Heart left ventricle (tissue), 16 donors: ENCODE results near the gene PFDN5. TPM values are rescaled to one million over a fixed set of nuclear protein-coding genes. Genes with fewer than 3 reads are reported as not detected.

Experiments
- ATAC-seq, 4 donors: fragments of 200-7000 bp; cut with Tn5 transposase; one replicate each; pipeline ENCODE4 v1.9.1; 2020 to 2022; ENCODE audit warnings: moderate library complexity in 4 of 4, mild to moderate bottlenecking in 3 of 4, moderate number of reproducible peaks in 1 of 4
- DNase-seq, 5 donors: peaks; one replicate each; pipeline ENCODE4 v3.0.0-alpha.2; 2020
- H3K27ac ChIP-seq, 12 donors: fragments of 200-600 bp; sonication (generic) in 4 of 12; one replicate each; pipeline versions ENCODE4 v1.5.0 to v1.8.0; 2016 to 2022; ENCODE audit warnings: mild to moderate bottlenecking in 2 of 12
- H3K27me3 ChIP-seq, 9 donors: fragments of 200-600 bp; sonication (generic) in 2 of 9; one replicate each; pipeline versions ENCODE4 v1.5.1 to v1.8.0; 2016 to 2022; ENCODE audit warnings: mild to moderate bottlenecking in 3 of 9
- H3K36me3 ChIP-seq, 9 donors: fragments of 200-600 bp; sonication (generic) in 2 of 9; one replicate each; pipeline versions ENCODE4 v1.5.0 to v1.8.0; 2018 to 2022; ENCODE audit warnings: mild to moderate bottlenecking in 2 of 9
- H3K4me1 ChIP-seq, 12 donors: fragments of 200-600 bp; sonication (generic) in 4 of 12; one replicate each; pipeline versions ENCODE4 v1.5.0 to v1.8.0; 2016 to 2022; ENCODE audit warnings: mild to moderate bottlenecking in 3 of 12
- H3K4me3 ChIP-seq, 12 donors: fragments of 200-600 bp; sonication (generic) in 4 of 12; one replicate each; pipeline versions ENCODE4 v1.5.0 to v1.8.0; 2017 to 2022; ENCODE audit warnings: mild to moderate bottlenecking in 9 of 12, moderate library complexity in 4 of 12
- H3K9me3 ChIP-seq, 12 donors: fragments of 200-600 bp; sonication (generic) in 4 of 12; one replicate each; pipeline versions ENCODE4 v1.5.0 to v1.8.0; 2016 to 2022; ENCODE audit warnings: mild to moderate bottlenecking in 1 of 12
- POLR2A ChIP-seq, 2 donors: fragments of 450-650 bp; IDR thresholded peaks; one replicate each; pipeline ENCODE4 v1.6.1; 2017; ENCODE audit warnings: antibody characterized with exemption in 2 of 2, mild to moderate bottlenecking in 2 of 2, moderate library complexity in 2 of 2
- WGBS, 4 donors: extraction: QIAGEN DNeasy Blood & Tissue Kit in 2 of 4; methylation state at CpG; one replicate each; pipeline versions ENCODE4 v1.1.5 to v1.1.7; 2013 to 2018; 5-methylcytosine and 5-hydroxymethylcytosine counted together
- intact Hi-C, 10 donors: fragments of 100-400 bp; cut with DNase I; formaldehyde crosslinking; loops; one replicate each; pipeline versions ENCODE4 v1.11.1 to v1.14.2; 2022
- polyA plus RNA-seq, 2 donors: library from polyadenylated mRNA; stranded (reverse); fragments of 200-250 nt; gene quantifications; one replicate each; pipeline ENCODE4 v1.2.3, GENCODE V29; 2013
- total RNA-seq, 9 donors: library from RNA; depleted of rRNA in 2 of 9; stranded (reverse); fragments of >200 nt in 2 of 9; fragmentation: NEBNext Ultra II Directional in 3 of 9; extraction: Animal tissue kit (Norgen Biotek cat#: 25700) in 3 of 9; gene quantifications; one replicate each; pipeline versions ENCODE4 v1.1.0 to v1.2.4, GENCODE V29; 2016 to 2023
- TF ChIP-seq, protein P1 (sequence below), 12 donors: fragments of 200-600 bp; sonication (generic) in 4 of 12; IDR thresholded peaks; one replicate each; pipeline versions ENCODE4 v1.5.0 to v1.8.0; 2018 to 2022; ENCODE audit warnings: antibody characterized with exemption in 12 of 12, mild to moderate bottlenecking in 5 of 12
- donor health status: ischemic (EF 13 %, LVEDD 7.1; RV severe dilation, severe dysfunction).
- donor health status: healthy with polysubstance abuse.
- donor health status: DM: no; HTN: yes; CAD: no.
- donor health status: DM: no; HTN: no; CAD: no.
- donor health status: ischemic (EF 25% LVEDD 6.9; RV normal size, moderate dysfunction).
- donor health status: ischemic (EF 25% LVEDD 5.7; RV mildly dilated, moderate dysfunction).
- donor health status: healthy.
- donor health status: DM: yes; HTN: yes; CAD: no.
- donor health status: ischemic (EF 35%, LVEDD 5.7; RV mildly dilated, moderate dysfunction).
- donor health status: nonischemic (EF 11% LVEDD 7.7; RV severe dilation, severe dysfunction).
- donor health status: DM: yes; HTN: yes; CAD: no.
- donor health status: PGD.
- donor health status: ischemic (EF 29% LVEDD 5.4; RV normal size, mild dysfunction).
- donor health status: nonischemic (EF 23%, LVEDD 6.1; RV moderate dilation, normal function).

The PFDN5 gene
- total and polyA plus RNA-seq, 11 donors = 289 to 979 (median 360) TPM

DNA sequence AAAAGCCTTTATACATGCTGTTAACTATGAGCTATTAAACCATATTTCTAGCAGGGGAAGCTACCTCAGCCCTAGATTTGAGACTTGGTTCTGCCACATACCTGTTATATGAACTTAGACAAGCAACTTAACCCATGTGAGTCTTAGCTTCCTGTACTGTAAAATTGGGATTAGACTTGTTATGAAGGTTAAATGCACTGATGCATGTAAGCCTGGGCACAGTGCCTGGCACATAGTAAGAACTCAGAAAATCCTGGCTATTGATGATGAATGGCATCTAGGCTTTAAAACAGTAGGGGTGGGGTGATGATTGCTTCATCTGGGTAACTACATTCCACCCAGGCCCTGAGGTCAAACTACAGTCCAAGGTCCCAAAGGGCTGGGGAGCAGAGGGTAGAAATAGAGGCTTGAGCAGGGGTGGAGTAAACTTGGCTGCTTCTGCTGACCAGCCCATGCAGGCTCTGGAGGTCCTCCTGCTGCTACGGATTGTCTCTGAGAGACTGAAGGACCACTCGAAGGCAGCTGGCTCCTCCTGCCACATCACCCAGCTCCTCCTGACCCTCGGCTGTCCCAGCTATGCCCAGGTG, 16.0 kb upstream of the PFDN5 start:
- no peak for ATAC-seq

DNA sequence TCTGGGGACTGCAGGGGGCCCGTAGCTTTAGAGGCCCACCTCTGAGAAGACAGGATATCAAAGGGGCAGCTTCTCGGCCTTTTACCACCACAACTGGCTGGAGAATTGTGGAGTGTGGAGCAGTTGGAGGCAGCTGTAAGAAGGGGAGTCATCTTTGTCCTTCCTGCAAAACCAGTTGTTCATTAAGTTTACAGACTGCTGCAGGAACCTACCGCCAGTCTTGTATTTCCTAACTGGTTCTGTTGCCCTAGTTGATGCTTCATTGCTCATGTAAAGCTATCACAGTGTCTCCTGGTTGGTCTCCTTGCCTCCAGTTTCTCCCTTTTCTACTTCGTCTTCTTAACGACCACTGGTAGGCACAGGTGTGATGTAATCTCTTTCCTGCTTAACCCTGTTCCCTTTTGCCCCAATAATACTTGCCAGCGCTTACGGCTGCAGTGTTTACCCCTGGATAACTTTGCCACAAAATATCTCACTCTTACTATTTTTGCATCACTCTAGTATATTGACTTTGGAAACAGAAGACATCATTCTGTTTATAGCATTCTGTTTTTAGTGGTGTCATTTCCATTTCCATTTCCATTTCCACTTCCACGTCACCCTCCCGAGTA, 15.3 kb upstream of the PFDN5 start:
- intact Hi-C loops = no loop called here
- TF ChIP-seq, protein P1, sequence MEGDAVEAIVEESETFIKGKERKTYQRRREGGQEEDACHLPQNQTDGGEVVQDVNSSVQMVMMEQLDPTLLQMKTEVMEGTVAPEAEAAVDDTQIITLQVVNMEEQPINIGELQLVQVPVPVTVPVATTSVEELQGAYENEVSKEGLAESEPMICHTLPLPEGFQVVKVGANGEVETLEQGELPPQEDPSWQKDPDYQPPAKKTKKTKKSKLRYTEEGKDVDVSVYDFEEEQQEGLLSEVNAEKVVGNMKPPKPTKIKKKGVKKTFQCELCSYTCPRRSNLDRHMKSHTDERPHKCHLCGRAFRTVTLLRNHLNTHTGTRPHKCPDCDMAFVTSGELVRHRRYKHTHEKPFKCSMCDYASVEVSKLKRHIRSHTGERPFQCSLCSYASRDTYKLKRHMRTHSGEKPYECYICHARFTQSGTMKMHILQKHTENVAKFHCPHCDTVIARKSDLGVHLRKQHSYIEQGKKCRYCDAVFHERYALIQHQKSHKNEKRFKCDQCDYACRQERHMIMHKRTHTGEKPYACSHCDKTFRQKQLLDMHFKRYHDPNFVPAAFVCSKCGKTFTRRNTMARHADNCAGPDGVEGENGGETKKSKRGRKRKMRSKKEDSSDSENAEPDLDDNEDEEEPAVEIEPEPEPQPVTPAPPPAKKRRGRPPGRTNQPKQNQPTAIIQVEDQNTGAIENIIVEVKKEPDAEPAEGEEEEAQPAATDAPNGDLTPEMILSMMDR (IDR thresholded peaks at IDR 0.05) = no peak
- TF ChIP-seq POLR2A (IDR thresholded peaks at IDR 0.05) = no peak
- Histone ChIP-seq H3K27me3 (no peaks in the 10 kb centered on the region), H3K4me3 (no peak overlapping the region), H3K27ac (no peak overlapping the region), H3K9me3 (no peaks in the 10 kb centered on the region), H3K4me1 (no peaks in the 10 kb centered on the region), H3K36me3 (peaks cover 0 to 41% (median 0%) of the 10 kb centered on the region in 9 donors)
- DNase-seq (no peak), ATAC-seq (no peak)
- WGBS, 4 donors = 89 to 94% (median 93%) methylated on average over 8 to 9 of the region's 9 CpGs

More for the DNA sequence above, 16.0 kb upstream of the PFDN5 start:
- Histone ChIP-seq H3K27me3 (no peaks in the 10 kb centered on the region), H3K36me3 (peaks cover 0 to 39% (median 0%) of the 10 kb centered on the region in 9 donors), H3K4me1 (no peaks in the 10 kb centered on the region), H3K4me3 (no peak overlapping the region), H3K9me3 (no peaks in the 10 kb centered on the region), H3K27ac (no peak overlapping the region)
- WGBS, 4 donors = 87 to 93% (median 91%) methylated on average over 2 to 3 of the region's 3 CpGs
- DNase-seq = no peak
- intact Hi-C loops = no loop called here
- TF ChIP-seq POLR2A (IDR thresholded peaks at IDR 0.05) = no peak
- TF ChIP-seq, protein P1 (IDR thresholded peaks at IDR 0.05) = no peak

DNA sequence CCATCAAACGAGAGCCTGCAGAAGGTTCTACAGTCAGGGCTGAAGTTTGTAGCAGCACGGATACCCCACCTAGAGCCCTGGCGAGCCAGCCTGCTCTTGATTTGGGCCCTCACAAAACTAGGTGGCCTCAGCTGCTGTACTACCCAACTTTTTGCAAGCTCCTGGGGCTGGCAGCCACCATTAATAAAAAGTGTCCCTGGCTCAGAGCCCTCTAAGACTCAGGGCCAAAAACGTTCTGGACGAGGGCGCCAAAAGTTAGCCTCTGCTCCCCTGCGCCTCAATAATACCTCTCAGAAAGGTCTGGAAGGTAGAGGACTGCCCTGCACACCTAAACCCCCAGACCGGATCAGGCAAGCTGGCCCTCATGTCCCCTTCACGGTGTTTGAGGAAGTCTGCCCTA, 8.9 kb upstream of the PFDN5 start:
- Histone ChIP-seq H3K4me3 (no peak overlapping the region), H3K4me1 (no peaks in the 10 kb centered on the region), H3K27ac (no peak overlapping the region), H3K27me3 (no peaks in the 10 kb centered on the region), H3K36me3 (peaks cover 0 to 49% (median 0%) of the 10 kb centered on the region in 9 donors), H3K9me3 (no peaks in the 10 kb centered on the region)
- intact Hi-C loops = loop anchor here in 7 of 10 donors (1.0 to 5.0 kb wide), 6 partner anchors 72 to 219 kb away; no protein-coding TSS in a partner anchor
- no peak for TF ChIP-seq POLR2A (IDR thresholded peaks at IDR 0.05)
- TF ChIP-seq, protein P1 (IDR thresholded peaks at IDR 0.05) = no peak
- WGBS, 4 donors = 76 to 89% (median 80%) methylated on average over 9 of the region's 9 CpGs
- ATAC-seq (no peak), DNase-seq (no peak)

DNA sequence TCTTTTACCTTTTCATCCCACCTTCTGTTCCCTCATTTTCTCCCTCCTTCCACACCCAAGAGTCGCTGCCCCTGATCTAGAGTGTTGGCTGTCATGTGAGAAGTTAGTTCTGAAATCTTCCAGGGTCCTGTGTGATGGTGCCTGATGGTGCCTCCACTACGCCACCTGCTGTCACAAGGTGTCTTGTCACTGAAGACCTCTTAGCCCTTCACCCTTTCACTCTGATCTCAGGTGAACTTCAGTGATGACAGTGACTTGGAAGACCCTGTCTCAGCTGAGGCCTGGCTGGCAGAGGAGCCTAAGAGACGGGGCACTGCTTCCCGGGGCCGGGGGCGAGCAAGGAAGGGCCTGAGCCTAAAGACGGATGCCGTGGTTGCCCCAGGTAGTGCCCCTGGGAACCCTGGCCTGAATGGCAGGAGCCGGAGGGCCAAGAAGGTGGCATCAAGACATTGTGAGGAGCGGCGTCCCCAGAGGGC, 7.6 kb upstream of the PFDN5 start:
- Histone ChIP-seq H3K4me3 (no peak overlapping the region), H3K27ac (no peak overlapping the region), H3K9me3 (no peaks in the 10 kb centered on the region), H3K36me3 (peaks cover 0 to 37% (median 0%) of the 10 kb centered on the region in 9 donors), H3K27me3 (no peaks in the 10 kb centered on the region), H3K4me1 (no peaks in the 10 kb centered on the region)
- no peak for TF ChIP-seq POLR2A (IDR thresholded peaks at IDR 0.05)
- TF ChIP-seq, protein P1 (IDR thresholded peaks at IDR 0.05) = peak; percentile 52 to 81 (median 68)
- WGBS, 4 donors = 69 to 85% (median 80%) methylated on average over 11 of the region's 11 CpGs
- peak; percentile 62 to 90 (median 84) for ATAC-seq
- peak; percentile 62 to 83 (median 71) for DNase-seq
- intact Hi-C loops = loop anchor here (1.0 to 5.0 kb wide), 6 partner anchors 73 to 220 kb away; no protein-coding TSS in a partner anchor
